ENCODE data around the gene CFLAR. TPM values are rescaled to one million over a fixed set of nuclear protein-coding genes. Genes with fewer than 3 reads are reported as not detected.

Gene CFLAR
- total RNA-seq, 4 donors from 2014 or later, result 176 to 217 (median 201) TPM

DNA sequence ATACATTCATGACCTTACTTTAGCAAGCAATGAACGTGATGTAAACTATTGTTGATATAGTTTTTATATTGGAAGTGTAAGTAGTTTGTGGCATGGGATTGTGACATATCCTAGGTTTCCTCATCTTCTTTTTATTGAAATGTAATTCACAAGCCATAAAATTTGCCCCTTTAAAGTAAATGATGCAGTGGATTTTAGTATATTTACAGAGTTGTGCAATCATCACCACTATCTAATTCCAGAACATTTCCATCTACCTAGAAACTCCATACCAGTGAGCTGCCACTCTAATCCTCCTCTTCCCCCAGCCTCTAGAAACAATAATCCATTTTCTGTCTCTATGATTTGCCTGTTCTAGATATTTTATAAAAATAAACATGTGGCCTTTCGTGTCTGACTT is 56.3 kb downstream of the CFLAR start:
- DNase-seq, result no peak
- TF ChIP-seq POLR2A (IDR thresholded peaks at IDR 0.05), result no peak
- H3K4me1 ChIP-seq, result no peaks in the 10 kb centered on the region
- H3K27ac ChIP-seq, result no peak overlapping the region
- H3K9me3 ChIP-seq, result peaks cover 0 to 11% of the 10 kb centered on the region in 2 donors
- no peak overlapping the region for H3K4me3 ChIP-seq
- H3K27me3 ChIP-seq, result no peaks in the 10 kb centered on the region
- intact Hi-C loops (cut with DNase I; ENCODE audit: low total_unique reads), result no loop called here
- no peaks in the 10 kb centered on the region for H3K36me3 ChIP-seq

DNA sequence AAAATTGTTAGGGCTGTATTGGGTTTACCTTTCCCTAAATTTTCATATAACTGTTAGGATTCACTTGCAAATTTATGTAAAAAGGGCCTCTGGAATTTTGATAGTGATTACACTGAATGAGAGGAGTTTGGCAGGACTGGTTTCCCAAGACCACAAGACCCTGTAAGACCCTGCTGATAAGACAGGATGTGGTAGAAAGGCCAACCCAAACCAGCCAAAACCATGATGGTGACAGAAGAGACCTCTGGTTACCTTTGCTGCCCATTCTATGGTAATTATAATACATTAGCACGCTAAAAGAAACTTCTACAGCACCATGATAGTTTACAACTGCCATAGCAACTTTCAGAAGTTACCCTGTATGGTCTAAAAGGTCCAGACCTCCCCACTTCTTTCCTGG is 58.7 kb downstream of the CFLAR start:
- intact Hi-C loops (cut with DNase I; ENCODE audit: low total_unique reads), result no loop called here
- no peaks in the 10 kb centered on the region for H3K27me3 ChIP-seq
- peaks cover 0 to under 1% of the 10 kb centered on the region in 2 donors for H3K9me3 ChIP-seq
- no peak overlapping the region for H3K27ac ChIP-seq
- H3K4me1 ChIP-seq, result no peaks in the 10 kb centered on the region
- no peak for DNase-seq
- no peaks in the 10 kb centered on the region for H3K36me3 ChIP-seq
- TF ChIP-seq POLR2A (IDR thresholded peaks at IDR 0.05), result no peak
- TF ChIP-seq, protein P1, sequence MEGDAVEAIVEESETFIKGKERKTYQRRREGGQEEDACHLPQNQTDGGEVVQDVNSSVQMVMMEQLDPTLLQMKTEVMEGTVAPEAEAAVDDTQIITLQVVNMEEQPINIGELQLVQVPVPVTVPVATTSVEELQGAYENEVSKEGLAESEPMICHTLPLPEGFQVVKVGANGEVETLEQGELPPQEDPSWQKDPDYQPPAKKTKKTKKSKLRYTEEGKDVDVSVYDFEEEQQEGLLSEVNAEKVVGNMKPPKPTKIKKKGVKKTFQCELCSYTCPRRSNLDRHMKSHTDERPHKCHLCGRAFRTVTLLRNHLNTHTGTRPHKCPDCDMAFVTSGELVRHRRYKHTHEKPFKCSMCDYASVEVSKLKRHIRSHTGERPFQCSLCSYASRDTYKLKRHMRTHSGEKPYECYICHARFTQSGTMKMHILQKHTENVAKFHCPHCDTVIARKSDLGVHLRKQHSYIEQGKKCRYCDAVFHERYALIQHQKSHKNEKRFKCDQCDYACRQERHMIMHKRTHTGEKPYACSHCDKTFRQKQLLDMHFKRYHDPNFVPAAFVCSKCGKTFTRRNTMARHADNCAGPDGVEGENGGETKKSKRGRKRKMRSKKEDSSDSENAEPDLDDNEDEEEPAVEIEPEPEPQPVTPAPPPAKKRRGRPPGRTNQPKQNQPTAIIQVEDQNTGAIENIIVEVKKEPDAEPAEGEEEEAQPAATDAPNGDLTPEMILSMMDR (IDR thresholded peaks at IDR 0.05), result no peak
- H3K4me3 ChIP-seq, result no peak overlapping the region

DNA sequence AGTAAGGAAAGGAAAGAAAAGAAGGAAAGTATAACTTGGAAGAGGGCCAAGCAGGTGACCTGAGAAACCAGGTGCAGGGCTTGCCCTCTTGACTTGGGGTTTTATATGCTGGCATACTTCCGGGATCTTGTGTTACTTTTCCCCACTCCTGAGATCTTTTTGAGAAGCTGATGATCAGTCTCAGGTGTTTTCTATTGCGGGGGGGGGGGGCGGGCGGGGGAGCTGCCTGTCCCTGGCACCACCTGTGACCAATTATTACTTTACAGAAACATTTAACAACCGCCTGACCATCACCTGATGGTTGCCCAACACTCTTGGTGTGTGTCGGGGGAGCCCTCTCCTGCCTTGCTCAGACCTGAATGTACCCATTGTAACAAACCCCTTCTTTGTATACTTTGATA is 60.1 kb downstream of the CFLAR start:
- no peak for DNase-seq
- H3K36me3 ChIP-seq, result no peaks in the 10 kb centered on the region
- intact Hi-C loops (cut with DNase I; ENCODE audit: low total_unique reads), result no loop called here
- no peaks in the 10 kb centered on the region for H3K9me3 ChIP-seq
- no peaks in the 10 kb centered on the region for H3K27me3 ChIP-seq
- no peak for TF ChIP-seq POLR2A (IDR thresholded peaks at IDR 0.05)
- TF ChIP-seq, protein P1 (IDR thresholded peaks at IDR 0.05), result no peak
- no peak overlapping the region for H3K4me3 ChIP-seq
- no peaks in the 10 kb centered on the region for H3K4me1 ChIP-seq
- H3K27ac ChIP-seq, result no peak overlapping the region

DNA sequence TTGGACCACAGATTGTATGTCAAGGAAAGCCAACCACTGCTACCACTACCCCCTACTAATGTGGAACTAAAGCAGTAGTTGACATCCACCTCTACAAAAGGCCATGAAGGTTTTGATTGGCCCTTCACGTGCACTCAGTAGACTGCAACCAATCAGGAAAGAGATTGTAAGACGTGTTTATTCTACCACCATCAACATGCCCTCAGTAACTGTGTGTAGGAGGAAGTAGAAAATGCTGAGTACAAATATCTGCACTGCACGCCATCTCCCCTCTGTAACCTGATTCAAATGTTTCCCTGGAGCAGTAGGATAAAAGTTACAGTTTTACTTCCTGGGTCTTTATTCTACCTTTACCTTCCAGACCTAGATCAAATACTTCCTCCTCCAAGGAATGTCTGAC is 64.0 kb downstream of the CFLAR start:
- H3K4me3 ChIP-seq, result no peak overlapping the region
- H3K27ac ChIP-seq, result no peak overlapping the region
- intact Hi-C loops (cut with DNase I; ENCODE audit: low total_unique reads), result no loop called here
- DNase-seq, result no peak
- H3K4me1 ChIP-seq, result no peaks in the 10 kb centered on the region
- no peaks in the 10 kb centered on the region for H3K27me3 ChIP-seq
- TF ChIP-seq, protein P1 (IDR thresholded peaks at IDR 0.05), result no peak
- no peak for TF ChIP-seq POLR2A (IDR thresholded peaks at IDR 0.05)
- no peaks in the 10 kb centered on the region for H3K9me3 ChIP-seq
- no peaks in the 10 kb centered on the region for H3K36me3 ChIP-seq

DNA sequence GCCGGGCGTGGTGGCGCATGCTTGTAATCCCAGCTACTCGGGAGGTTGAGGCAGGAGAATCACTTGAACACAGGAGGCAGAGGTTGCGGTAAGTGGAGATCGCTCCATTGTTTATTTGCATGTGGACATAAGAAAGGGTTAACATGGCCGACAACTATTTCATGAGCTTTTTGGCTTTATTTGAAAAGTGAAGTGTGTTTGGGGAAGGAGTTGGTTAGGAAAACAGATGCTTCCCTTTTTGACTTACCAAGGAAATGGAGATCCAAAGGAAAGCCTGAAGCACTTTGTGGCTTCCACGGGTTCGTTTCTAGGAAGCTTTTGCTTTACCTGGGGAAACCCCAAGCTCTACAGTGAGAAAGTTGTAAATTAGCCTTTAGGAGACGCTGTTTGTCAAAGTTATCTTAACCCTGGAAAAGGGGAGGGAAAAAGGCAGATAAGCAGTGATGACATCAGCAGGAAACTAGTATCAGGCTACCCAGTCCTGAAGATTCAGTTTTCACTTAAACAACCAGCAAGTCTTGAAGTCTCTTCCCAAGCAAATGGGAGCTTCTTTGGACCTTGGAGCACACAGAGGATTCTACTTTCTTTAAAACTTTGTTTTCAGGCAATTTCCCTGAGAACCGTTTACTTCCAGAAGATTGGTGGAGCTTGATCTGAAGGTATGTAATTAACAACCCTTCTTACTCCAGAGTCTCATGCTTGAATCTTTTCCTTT is 66.8 kb downstream of the CFLAR start, which contains the start of gene CASP10:
CASP10 (plus strand) TSS at position 492 of the 715 bp plus-strand sequence. CDS start 2,637 bp downstream, outside the sequence.
- peak in 1 of 2 donors; percentile 38 for TF ChIP-seq POLR2A (IDR thresholded peaks at IDR 0.05)
- TF ChIP-seq, protein P1 (IDR thresholded peaks at IDR 0.05), result peak in 1 of 4 experiments; percentile 26
- peak within 1 kb of the TSS; percentile 15 to 31 for H3K4me3 ChIP-seq
- H3K4me1 ChIP-seq, result no peaks in the 10 kb centered on the region
- H3K36me3 ChIP-seq, result no peaks in the 10 kb centered on the region
- intact Hi-C loops (cut with DNase I; ENCODE audit: low total_unique reads), result no loop called here
- H3K27me3 ChIP-seq, result no peaks in the 10 kb centered on the region
- H3K27ac ChIP-seq, result peak within 1 kb of the TSS; percentile 11 to 73
- DNase-seq, result no peak
- no peaks in the 10 kb centered on the region for H3K9me3 ChIP-seq

Data from uterus (tissue), 4 donors.